PC-3 (cell line): ENCODE measurements around the gene SAP30BP. TPM values are rescaled to one million over a fixed set of nuclear protein-coding genes. Genes with fewer than 3 reads are reported as not detected.

Experiments
- ATAC-seq: fragments of 200-7000 bp; cut with Tn5 transposase; 2 replicates; pipeline ENCODE4 v1.9.1; 2020; ENCODE audit warnings: mild to moderate bottlenecking, moderate library complexity
- BruUV-seq: library from RNA; stranded (reverse); fragments of 400-500 nt; replicated peaks from 2 replicates; lab custom pipeline; 2021; lab: Mats Ljungman, UMichigan
- CTCF ChIA-PET: fragments of 300-600 bp; sonication (Branson Sonifier 250); formaldehyde crosslinking; loops from one replicate; lab custom pipeline; 2022; ENCODE audit warnings: antibody characterized with exemption; lab: Charles Lee
- POLR2A ChIA-PET: fragments of 300-600 bp; sonication (Branson Sonifier 250); formaldehyde crosslinking; loops from one replicate; lab custom pipeline; 2022; ENCODE audit warnings: antibody characterized with exemption; ENCODE audit not compliant: unreplicated experiment; lab: Charles Lee
- DNase-seq: peaks from one replicate; pipeline ENCODE4 v3.0.0-alpha.2; 2015
- H2AFZ ChIP-seq: fragments of 300-600 bp; sonication (generic); 2 replicates; pipeline ENCODE4 v1.6.0; 2016; ENCODE audit warnings: antibody characterized with exemption, low read length
- H3F3A ChIP-seq: fragments of 300-600 bp; sonication (generic); one replicate; pipeline ENCODE4 v1.6.0; 2017; ENCODE audit warnings: antibody characterized with exemption, low read length, control low read depth, mild to moderate bottlenecking; ENCODE audit not compliant: unreplicated experiment
- H3K27ac ChIP-seq: fragments of 300-600 bp; sonication (generic); 2 replicates; pipeline ENCODE4 v1.5.1; 2016; ENCODE audit warnings: mild to moderate bottlenecking, low read length
- H3K27me3 ChIP-seq: fragments of 300-600 bp; sonication (generic); 2 replicates; pipeline ENCODE4 v1.6.1; 2016; ENCODE audit warnings: low read length, mixed read lengths
- H3K36me3 ChIP-seq: fragments of 300-600 bp; sonication (generic); 2 replicates; pipeline ENCODE4 v1.6.1; 2016; ENCODE audit warnings: low read depth, mixed run types, low read length, mixed read lengths
- H3K4me1 ChIP-seq: fragments of 300-600 bp; sonication (generic); 2 replicates; pipeline ENCODE4 v1.5.1; 2016; ENCODE audit warnings: low read length; ENCODE audit not compliant: insufficient read depth
- H3K4me2 ChIP-seq: fragments of 300-600 bp; sonication (generic); 2 replicates; pipeline ENCODE4 v1.6.0; 2016; ENCODE audit warnings: low read length
- H3K4me3 ChIP-seq: fragments of 300-600 bp; sonication (generic); 2 replicates; pipeline ENCODE4 v1.5.1; 2016; ENCODE audit warnings: mild to moderate bottlenecking, low read length, mixed read lengths
- H3K79me2 ChIP-seq: fragments of 300-600 bp; sonication (generic); 2 replicates; pipeline ENCODE4 v1.6.1; 2017; ENCODE audit warnings: low read length, mixed read lengths
- H3K9ac ChIP-seq: fragments of 300-600 bp; sonication (generic); 2 replicates; pipeline ENCODE4 v1.6.0; 2016; ENCODE audit warnings: mild to moderate bottlenecking, low read length
- H3K9me2 ChIP-seq: fragments of 300-600 bp; sonication (generic); replicated peaks from 2 replicates; pipeline ENCODE4 v1.6.1; 2016; ENCODE audit warnings: mixed run types, low read length, mixed read lengths
- H3K9me3 ChIP-seq: fragments of 300-600 bp; sonication (generic); 2 replicates; pipeline ENCODE4 v1.6.1; 2016; ENCODE audit warnings: low read length, mixed read lengths
- H4K20me1 ChIP-seq: fragments of 300-600 bp; sonication (generic); 2 replicates; pipeline ENCODE4 v1.6.1; 2016; ENCODE audit warnings: low read length, mixed read lengths
- EZH2 ChIP-seq: fragments of 300-600 bp; sonication (generic); IDR thresholded peaks from one replicate; pipeline ENCODE4 v1.6.1; 2017; ENCODE audit warnings: antibody characterized with exemption, mild to moderate bottlenecking, low read length; ENCODE audit not compliant: unreplicated experiment
- EZH2phosphoT487 ChIP-seq: fragments of 300-600 bp; sonication (generic); IDR thresholded peaks from 2 replicates; pipeline ENCODE4 v1.6.1; 2018; ENCODE audit warnings: mild to moderate bottlenecking, antibody characterized with exemption, low read length, borderline replicate concordance
- intact Hi-C: fragments of 100-400 bp; cut with micrococcal nuclease; formaldehyde crosslinking; loops from 2 replicates; pipeline ENCODE4 v1.9.0; 2023
- total RNA-seq: library from RNA; depleted of rRNA; stranded (reverse); fragments of >200 nt; gene quantifications from 2 replicates; pipeline ENCODE4 v1.2.3, GENCODE V29; 2014
- TF ChIP-seq, protein P1 (sequence below): fragments of 300-600 bp; sonication (generic); conservative IDR thresholded peaks from 2 replicates; pipeline ENCODE4 v1.5.1; 2017; ENCODE audit warnings: antibody characterized with exemption, low read depth, mild to moderate bottlenecking, low read length

The SAP30BP gene
- total RNA-seq, 1 experiment from 2014 or later, result 97.8 TPM

DNA sequence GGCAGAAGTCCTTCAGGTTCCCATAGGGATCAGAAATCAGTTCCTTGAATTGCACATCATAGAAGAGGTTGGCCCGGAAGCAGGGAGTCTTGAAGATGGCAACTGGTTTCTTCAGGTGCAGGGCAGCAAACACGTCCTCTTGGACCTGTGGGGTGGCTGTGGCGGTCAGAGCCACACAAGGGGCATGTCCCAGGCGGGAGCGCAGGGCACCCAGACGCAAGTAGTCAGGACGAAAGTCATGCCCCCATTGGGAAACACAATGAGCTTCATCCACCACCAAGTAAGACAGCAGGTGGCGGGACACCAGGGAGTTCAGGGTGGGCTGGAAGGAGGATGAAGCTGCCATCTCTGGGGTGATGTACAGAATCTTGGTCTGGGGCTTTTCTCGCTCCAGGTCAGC is 4.6 kb upstream of the SAP30BP start:
- H3K9me3 ChIP-seq, result no peaks in the 10 kb centered on the region
- H3K9me2 ChIP-seq, result no peaks in the 10 kb centered on the region
- ATAC-seq (no peak), DNase-seq (no peak)
- no peak overlapping the region for H3K4me2 ChIP-seq
- H2AFZ ChIP-seq, result no peak overlapping the region
- intact Hi-C loops, result no loop called here
- no peak overlapping the region for H3K4me3 ChIP-seq
- CTCF ChIA-PET, result interaction anchor here (0.5 kb wide), 2 partner anchors 21 to 26 kb away, joined by 3 to 4 read pairs; no protein-coding TSS in a partner anchor
- H3K27me3 ChIP-seq, result no peaks in the 10 kb centered on the region
- H3K36me3 ChIP-seq, result peaks cover 10% of the 10 kb centered on the region; the same call in 1 of the 2 replicates
- H3K27ac ChIP-seq, result no peak overlapping the region
- peaks cover 8% of the 10 kb centered on the region for H3K4me1 ChIP-seq
- BruUV-seq, result no TSS peak
- no peak for TF ChIP-seq EZH2phosphoT487
- TF ChIP-seq, protein P1, sequence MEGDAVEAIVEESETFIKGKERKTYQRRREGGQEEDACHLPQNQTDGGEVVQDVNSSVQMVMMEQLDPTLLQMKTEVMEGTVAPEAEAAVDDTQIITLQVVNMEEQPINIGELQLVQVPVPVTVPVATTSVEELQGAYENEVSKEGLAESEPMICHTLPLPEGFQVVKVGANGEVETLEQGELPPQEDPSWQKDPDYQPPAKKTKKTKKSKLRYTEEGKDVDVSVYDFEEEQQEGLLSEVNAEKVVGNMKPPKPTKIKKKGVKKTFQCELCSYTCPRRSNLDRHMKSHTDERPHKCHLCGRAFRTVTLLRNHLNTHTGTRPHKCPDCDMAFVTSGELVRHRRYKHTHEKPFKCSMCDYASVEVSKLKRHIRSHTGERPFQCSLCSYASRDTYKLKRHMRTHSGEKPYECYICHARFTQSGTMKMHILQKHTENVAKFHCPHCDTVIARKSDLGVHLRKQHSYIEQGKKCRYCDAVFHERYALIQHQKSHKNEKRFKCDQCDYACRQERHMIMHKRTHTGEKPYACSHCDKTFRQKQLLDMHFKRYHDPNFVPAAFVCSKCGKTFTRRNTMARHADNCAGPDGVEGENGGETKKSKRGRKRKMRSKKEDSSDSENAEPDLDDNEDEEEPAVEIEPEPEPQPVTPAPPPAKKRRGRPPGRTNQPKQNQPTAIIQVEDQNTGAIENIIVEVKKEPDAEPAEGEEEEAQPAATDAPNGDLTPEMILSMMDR, result no peak
- no peak for TF ChIP-seq EZH2
- H3K9ac ChIP-seq, result no peak overlapping the region
- POLR2A ChIA-PET, result no interaction called here
- H4K20me1 ChIP-seq, result no peaks in the 10 kb centered on the region
- H3K79me2 ChIP-seq, result peaks cover 19% of the 10 kb centered on the region
- H3F3A ChIP-seq, result no peaks in the 10 kb centered on the region

DNA sequence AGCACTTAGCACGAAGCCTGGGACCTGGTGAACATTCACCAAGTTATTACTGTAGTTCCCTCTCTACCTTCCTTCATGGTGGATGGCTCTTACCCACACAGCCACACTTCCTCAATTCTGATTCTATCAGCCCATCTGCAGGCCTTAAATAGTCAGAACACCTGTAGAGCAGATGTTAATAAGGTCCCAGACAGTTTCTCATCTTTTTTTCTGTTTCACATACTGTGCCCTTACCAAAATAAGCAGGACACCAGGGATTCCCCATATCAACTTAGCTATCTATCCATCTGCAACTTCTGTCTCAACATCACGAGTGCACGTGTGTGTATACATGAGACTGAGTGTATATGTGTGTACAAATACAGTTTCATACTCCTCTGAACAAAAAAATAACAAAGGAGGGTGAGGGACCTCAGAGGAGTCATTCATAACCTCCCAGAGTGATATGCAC is 3.0 kb upstream of the SAP30BP start:
- H3K4me1 ChIP-seq, result peaks cover 19% of the 10 kb centered on the region
- H3K36me3 ChIP-seq, result peaks cover 17% of the 10 kb centered on the region
- no peak overlapping the region for H3K4me2 ChIP-seq
- H3K27ac ChIP-seq, result no peak overlapping the region
- TF ChIP-seq EZH2 (no peak), EZH2phosphoT487 (no peak)
- TF ChIP-seq, protein P1, result no peak
- BruUV-seq, result no TSS peak
- ATAC-seq (no peak), DNase-seq (no peak)
- no peak overlapping the region for H3K4me3 ChIP-seq
- peaks cover 35% of the 10 kb centered on the region for H3K79me2 ChIP-seq
- H2AFZ ChIP-seq, result no peak overlapping the region
- H3K9ac ChIP-seq, result no peak overlapping the region
- H3K9me3 ChIP-seq, result no peaks in the 10 kb centered on the region
- no peaks in the 10 kb centered on the region for H3F3A ChIP-seq
- no peaks in the 10 kb centered on the region for H3K27me3 ChIP-seq
- intact Hi-C loops, result no loop called here
- CTCF ChIA-PET, result no interaction called here
- POLR2A ChIA-PET, result no interaction called here
- H4K20me1 ChIP-seq, result peaks cover 6% of the 10 kb centered on the region; the same call in 1 of the 2 replicates
- H3K9me2 ChIP-seq, result no peaks in the 10 kb centered on the region

DNA sequence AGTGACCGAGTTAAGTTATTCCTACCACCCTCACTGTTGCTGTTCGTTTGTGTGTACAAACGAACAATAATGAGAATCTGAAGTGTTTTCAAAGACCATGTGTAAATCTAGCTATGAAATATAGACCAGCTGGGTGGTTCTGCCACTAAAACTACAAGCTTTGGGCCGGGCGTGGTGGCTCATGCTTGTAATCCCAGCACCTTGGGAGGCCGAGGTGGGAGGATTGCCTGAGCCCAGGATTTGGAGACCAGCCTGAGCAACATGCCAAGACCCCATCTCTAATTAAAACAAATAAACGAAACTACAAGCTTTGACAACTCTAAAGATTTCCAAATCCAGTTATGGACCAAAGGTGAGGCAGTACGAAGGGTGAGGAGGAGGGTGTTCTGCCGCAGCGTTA is 1.2 kb upstream of the SAP30BP start:
- ChIA-PET CTCF (interaction anchor here (1.4 kb wide), 1 partner anchor 33 kb away, joined by 4 read pairs; no protein-coding TSS in a partner anchor), POLR2A (interaction anchor here (0.7 kb wide), 1 partner anchor 109 kb away, joined by 5 read pairs; no protein-coding TSS in a partner anchor)
- no peak for TF ChIP-seq EZH2phosphoT487
- no peak for TF ChIP-seq EZH2
- Histone ChIP-seq H3K9me2 (no peaks in the 10 kb centered on the region), H3K9ac (peak overlapping the region; percentile 89), H3K4me3 (peak overlapping the region; percentile 88), H3K36me3 (peaks cover 28% of the 10 kb centered on the region), H3K27me3 (no peaks in the 10 kb centered on the region), H3K4me1 (peaks cover 19% of the 10 kb centered on the region), H3K9me3 (no peaks in the 10 kb centered on the region), H2AFZ (no peak overlapping the region), H3K27ac (no peak overlapping the region), H3K79me2 (peaks cover 54% of the 10 kb centered on the region), H3K4me2 (peak overlapping the region; percentile 96), H4K20me1 (peaks cover 12% of the 10 kb centered on the region; the same call in 1 of the 2 replicates), H3F3A (no peaks in the 10 kb centered on the region)
- ATAC-seq (no peak), DNase-seq (no peak)
- BruUV-seq, result no TSS peak
- intact Hi-C loops, result no loop called here
